Esophagus muscularis mucosa (tissue), 4 donors: ENCODE data around the gene METTL5. TPM values are rescaled to one million over a fixed set of nuclear protein-coding genes. Genes with fewer than 3 reads are reported as not detected.
"Not testable (repeated sequence)": the region's sequence is repeated elsewhere in the genome, so short reads cannot be mapped to it uniquely, and the experiment has no call there.

ENCODE experiments used
- DNase-seq: peaks from one replicate; pipeline ENCODE4 v3.0.0-alpha.2; 2017; ENCODE audit errors: extremely low spot score
- H3K27ac ChIP-seq, 4 donors: fragments of 200-600 bp; sonication (generic); replicated peaks in 1 of 4; 1 replicate in 3 of 4; 2 replicates in 1 of 4; pipeline ENCODE4 v1.5.1; 2016 to 2019; ENCODE audit warnings: mild to moderate bottlenecking in 1 of 4
- H3K27me3 ChIP-seq, 4 donors: fragments of 200-600 bp; sonication (generic); one replicate each; pipeline versions ENCODE4 v1.5.1 to v1.6.0; 2016 to 2019
- H3K36me3 ChIP-seq, 4 donors: fragments of 200-600 bp; sonication (generic); one replicate each; pipeline ENCODE4 v1.5.1; 2016 to 2019
- H3K4me1 ChIP-seq, 4 donors: fragments of 200-600 bp; sonication (generic); one replicate each; pipeline ENCODE4 v1.5.1; 2016 to 2019
- H3K4me3 ChIP-seq, 4 donors: fragments of 200-600 bp; sonication (generic); 1 replicate in 2 of 4; 2 replicates in 2 of 4; pipeline ENCODE4 v1.5.1; 2016 to 2019; ENCODE audit warnings: mild to moderate bottlenecking in 4 of 4, moderate library complexity in 1 of 4
- H3K9me3 ChIP-seq, 4 donors: fragments of 200-600 bp; sonication (generic); 1 replicate in 3 of 4; 2 replicates in 1 of 4; pipeline ENCODE4 v1.5.1; 2016 to 2019
- CTCF ChIP-seq, 3 experiments: fragments of 200-600 bp in 2 of 3; fragments of 450-650 bp in 1 of 3; sonication (generic) in 2 of 3; IDR thresholded peaks; one replicate each; pipeline ENCODE4 v1.5.1; 2017 to 2019; ENCODE audit warnings: antibody characterized with exemption in 3 of 3, mild to moderate bottlenecking in 2 of 3, moderate library complexity in 1 of 3
- EP300 ChIP-seq: sonication (generic); formaldehyde crosslinking; IDR thresholded peaks from one replicate; pipeline ENCODE4 v1.6.1; 2017; ENCODE audit warnings: antibody characterized with exemption
- POLR2A ChIP-seq: fragments of 450-650 bp; IDR thresholded peaks from one replicate; pipeline ENCODE4 v1.6.1; 2017; ENCODE audit warnings: antibody characterized with exemption, moderate library complexity, mild to moderate bottlenecking, low read depth
- POLR2AphosphoS5 ChIP-seq, 2 donors: sonication (generic); formaldehyde crosslinking; IDR thresholded peaks; one replicate each; pipeline ENCODE4 v1.6.1; 2017; ENCODE audit warnings: antibody characterized with exemption in 2 of 2
- WGBS: methylation state at CpG from one replicate; pipeline ENCODE4 v1.1.5; 2018; 5-methylcytosine and 5-hydroxymethylcytosine counted together
- intact Hi-C: fragments of 100-400 bp; cut with DNase I; formaldehyde crosslinking; loops from one replicate; pipeline ENCODE4 v1.15.1; 2023
- total RNA-seq, 4 donors: library from RNA; depleted of rRNA; stranded (reverse); fragments of >200 nt; gene quantifications; one replicate each; pipeline versions ENCODE4 v1.1.0 to v1.2.1, GENCODE V29; 2016

The METTL5 gene
- total RNA-seq, 4 donors from 2014 or later: 66.2 to 104 (median 75.2) TPM

GRCh38 chr2:169819106-169819505, 5.6 kb downstream of the METTL5 start:
- intact Hi-C loops: no loop called here
- Histone ChIP-seq H3K9me3 (no peaks in the 10 kb centered on the region), H3K36me3 (peaks cover 3 to 59% (median 40%) of the 10 kb centered on the region in 4 donors), H3K27me3 (no peaks in the 10 kb centered on the region), H3K4me3 (no peak overlapping the region), H3K4me1 (peaks cover 16 to 30% (median 25%) of the 10 kb centered on the region in 4 donors), H3K27ac (no peak overlapping the region)
- no peak for DNase-seq
- TF ChIP-seq POLR2AphosphoS5 (IDR thresholded peaks at IDR 0.05): no peak
- no peak for TF ChIP-seq POLR2A
- TF ChIP-seq EP300: no peak
- no peak for TF ChIP-seq CTCF (IDR thresholded peaks at IDR 0.05)
- 83% methylated on average over 1 of the region's 1 CpG for WGBS

- intact Hi-C loops: no loop called here
- no peaks in the 10 kb centered on the region for H3K9me3 ChIP-seq
- H3K27ac ChIP-seq: no peak overlapping the region
- no peak for DNase-seq
- H3K27me3 ChIP-seq: no peaks in the 10 kb centered on the region
- peaks cover 11 to 21% (median 16%) of the 10 kb centered on the region in 4 donors for H3K4me1 ChIP-seq
- H3K4me3 ChIP-seq: no peak overlapping the region
- TF ChIP-seq CTCF (IDR thresholded peaks at IDR 0.05) (no peak), POLR2A (no peak), POLR2AphosphoS5 (IDR thresholded peaks at IDR 0.05) (no peak), EP300 (no peak)
- peaks cover 3 to 68% (median 48%) of the 10 kb centered on the region in 4 donors for H3K36me3 ChIP-seq
These were observed 6.5 kb downstream of the METTL5 start for GRCh38 chr2:169818241-169818640.

GRCh38 chr2:169817369-169817768, 7.3 kb downstream of the METTL5 start:
- DNase-seq, H3K4me3 ChIP-seq, intact Hi-C loops, H3K27ac ChIP-seq, H3K27me3 ChIP-seq, H3K9me3 ChIP-seq: not testable (repeated sequence)
- H3K36me3 ChIP-seq: peaks cover 3 to 76% (median 56%) of the 10 kb centered on the region in 4 donors
- peaks cover 4 to 12% (median 8%) of the 10 kb centered on the region in 4 donors for H3K4me1 ChIP-seq
- over 99% methylated on average over 6 of the region's 6 CpGs for WGBS

- H3K9me3 ChIP-seq, H3K4me1 ChIP-seq, H3K4me3 ChIP-seq, H3K27me3 ChIP-seq, DNase-seq, intact Hi-C loops, H3K27ac ChIP-seq: not testable (repeated sequence)
- H3K36me3 ChIP-seq: peaks cover 4 to 80% (median 60%) of the 10 kb centered on the region in 4 donors
These were observed 7.7 kb downstream of the METTL5 start for GRCh38 chr2:169816961-169817360.

GRCh38 chr2:169815849-169816248, 8.9 kb downstream of the METTL5 start:
- intact Hi-C loops: no loop called here
- no peak overlapping the region for H3K4me3 ChIP-seq
- H3K4me1 ChIP-seq: peaks cover 0 to 5% (median 0%) of the 10 kb centered on the region in 4 donors
- peaks cover 15 to 89% (median 71%) of the 10 kb centered on the region in 4 donors for H3K36me3 ChIP-seq
- 63% methylated on average over 1 of the region's 1 CpG for WGBS
- no peak for DNase-seq
- H3K27ac ChIP-seq: no peak overlapping the region
- no peaks in the 10 kb centered on the region for H3K27me3 ChIP-seq
- no peaks in the 10 kb centered on the region for H3K9me3 ChIP-seq
- TF ChIP-seq POLR2A (no peak), EP300 (no peak)

- H3K27me3 ChIP-seq: no peaks in the 10 kb centered on the region
- no peak overlapping the region for H3K4me3 ChIP-seq
- peaks cover 3 to 15% (median 8%) of the 10 kb centered on the region in 4 donors for H3K4me1 ChIP-seq
- intact Hi-C loops: no loop called here
- peaks cover 60 to 92% (median 78%) of the 10 kb centered on the region in 4 donors for H3K36me3 ChIP-seq
- no peak for TF ChIP-seq POLR2AphosphoS5 (IDR thresholded peaks at IDR 0.05)
- TF ChIP-seq EP300: no peak
- no peak for TF ChIP-seq CTCF (IDR thresholded peaks at IDR 0.05)
- no peak for TF ChIP-seq POLR2A
- 75% methylated on average over 4 of the region's 4 CpGs for WGBS
- H3K9me3 ChIP-seq: no peaks in the 10 kb centered on the region
- DNase-seq: no peak
- no peak overlapping the region for H3K27ac ChIP-seq
These were observed 16.5 kb downstream of the METTL5 start for GRCh38 chr2:169808221-169808620.
